Activated T-cell treated with anti-CD3 and anti-CD28 coated beads for 48 hours (primary cell): Measurements from ENCODE around the gene SFN.
"Not testable (repeated sequence)": the region's sequence is repeated elsewhere in the genome, so short reads cannot be mapped to it uniquely, and the experiment has no call there.

Experiments
- DNase-seq: peaks from one replicate; pipeline ENCODE4 v3.0.0-alpha.2; 2020; ENCODE audit warnings: low read depth

Gene SFN

DNA sequence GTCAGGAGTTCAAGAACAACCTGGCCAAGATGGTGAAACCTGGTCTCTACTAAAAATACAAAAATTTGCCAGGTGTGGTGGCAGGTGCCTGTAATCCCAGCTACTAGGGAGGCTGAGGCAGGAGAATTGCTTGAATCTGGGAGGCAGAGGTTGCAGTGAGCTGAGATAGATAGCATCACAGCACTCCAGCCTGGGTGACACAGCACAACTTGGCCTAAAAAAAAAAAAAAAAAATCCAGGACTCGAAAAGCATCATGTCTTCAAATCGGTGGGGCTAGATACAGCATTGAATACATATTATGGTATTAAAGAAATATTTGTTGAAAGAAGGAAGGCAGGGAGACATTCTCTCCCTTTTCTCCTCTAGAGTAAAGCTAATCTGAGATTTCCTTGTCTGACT is 10.1 kb downstream of the SFN start:
- not testable (repeated sequence) for DNase-seq

GRCh38 chr1:26874896-26875295 is 11.9 kb downstream of the SFN start:
- DNase-seq: no peak

DNA sequence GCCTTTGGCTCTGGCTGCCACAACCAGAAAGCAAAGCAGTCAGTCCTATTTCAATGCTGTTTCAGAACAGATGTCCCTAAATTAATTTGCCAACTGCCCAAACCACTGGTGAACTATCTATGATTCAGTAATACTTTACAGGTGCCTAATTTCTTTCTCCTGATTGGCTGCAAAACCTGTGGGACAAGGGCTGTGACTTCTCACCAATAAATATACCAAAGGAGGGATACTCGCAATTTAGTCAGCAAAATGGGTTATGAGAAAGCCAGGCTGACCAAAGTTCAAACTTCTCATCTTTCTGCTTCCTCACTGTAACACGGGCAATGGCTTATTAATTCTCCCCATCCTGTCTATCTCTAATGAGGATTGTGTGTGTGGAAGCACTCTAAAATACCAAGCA is 14.4 kb downstream of the SFN start:
- DNase-seq: no peak

DNA sequence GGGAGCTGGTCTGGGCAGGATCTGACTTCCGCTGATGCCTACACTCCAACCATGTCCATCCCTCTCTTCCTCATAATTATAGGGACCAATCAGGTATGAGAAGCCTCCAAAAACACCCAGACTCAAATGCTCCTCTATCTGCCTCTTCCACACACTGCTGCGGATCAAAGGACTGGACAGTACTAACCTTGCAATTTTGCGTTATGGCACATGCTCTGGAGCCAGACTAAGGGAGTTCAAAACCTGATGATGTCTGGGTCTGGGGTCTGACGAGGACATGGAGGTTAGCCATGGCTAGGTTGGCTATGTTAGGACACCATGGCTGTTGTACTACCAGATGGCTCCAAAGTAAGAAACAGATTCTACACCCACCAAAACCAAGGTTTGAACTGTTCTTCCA is 16.8 kb downstream of the SFN start:
- DNase-seq: no peak

DNA sequence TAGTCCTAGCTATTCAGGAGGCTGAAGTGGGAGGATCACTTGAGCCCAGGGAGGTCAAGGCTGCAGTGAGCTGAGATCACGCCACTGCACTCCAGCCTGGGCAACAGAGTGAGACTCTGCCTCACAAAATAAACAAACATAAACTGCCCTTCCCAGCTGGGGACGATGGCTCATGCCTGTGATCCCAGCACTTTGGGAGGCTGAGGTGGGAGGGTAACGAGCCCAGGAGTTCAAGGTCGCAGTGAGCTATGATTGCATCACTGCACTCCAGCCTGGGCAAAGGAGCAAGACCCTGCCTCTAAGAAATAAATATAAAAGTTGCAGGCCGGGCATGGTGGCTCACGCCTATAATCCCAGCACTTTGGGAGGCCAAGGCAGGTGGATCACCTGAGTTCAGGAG is 18.7 kb downstream of the SFN start:
- not testable (repeated sequence) for DNase-seq

DNA sequence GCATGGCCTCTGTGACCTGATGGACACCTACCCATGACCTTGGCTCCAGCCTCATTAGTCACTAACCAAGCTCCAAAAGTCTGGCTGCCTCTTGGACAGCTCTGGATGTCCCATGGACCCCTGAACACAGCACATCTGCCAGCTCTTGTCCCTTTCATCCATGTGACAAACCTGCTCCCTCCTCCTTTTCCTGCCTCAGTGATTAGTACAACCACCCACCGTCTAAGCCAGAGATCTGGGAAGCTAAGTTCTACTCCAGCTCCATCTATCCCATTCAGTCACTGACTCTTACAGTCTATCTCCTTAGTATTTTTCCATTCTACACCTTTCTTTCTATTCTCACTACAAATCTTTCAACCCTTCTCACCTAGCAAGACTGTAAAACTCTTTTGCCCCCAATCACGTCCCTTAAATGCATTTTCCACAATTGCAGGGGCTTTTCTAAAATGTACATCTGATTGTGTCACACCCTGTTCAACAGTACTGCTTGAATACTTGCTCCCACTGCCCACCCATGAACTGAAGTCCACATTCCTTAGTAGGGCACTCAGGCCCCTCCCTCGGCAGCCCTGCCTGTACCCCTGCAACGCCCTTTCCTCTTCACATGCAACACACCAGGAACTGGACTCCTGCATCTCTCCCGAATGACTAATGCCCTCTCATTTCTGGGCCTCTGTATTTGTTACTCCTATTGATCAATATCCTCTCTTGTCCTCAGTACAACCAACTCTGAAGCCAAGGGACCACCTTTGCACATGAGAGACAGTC is 19.9 kb downstream of the SFN start:
- no peak for DNase-seq

GRCh38 chr1:26887125-26887524 is 24.2 kb downstream of the SFN start:
- DNase-seq: no peak

DNA sequence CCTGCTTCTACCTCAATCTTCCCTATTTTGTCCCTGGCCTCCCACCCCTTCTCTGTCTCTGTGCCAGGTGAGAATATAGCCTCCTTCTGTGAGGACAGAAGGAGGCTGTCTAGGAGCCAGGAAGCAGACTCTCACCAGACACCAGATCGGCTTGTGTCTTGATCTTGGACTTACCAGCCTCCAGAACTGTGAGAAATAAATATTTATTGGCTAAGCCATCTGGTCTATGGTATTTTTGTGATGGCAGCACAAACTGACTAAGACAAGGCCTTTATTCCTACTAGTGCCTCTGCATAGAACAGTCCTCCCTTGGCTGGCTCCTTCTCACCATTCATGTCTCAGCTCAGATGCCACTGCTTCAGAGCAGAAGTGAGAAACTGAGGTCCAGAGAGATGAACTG is 25.3 kb downstream of the SFN start:
- DNase-seq: no peak

GRCh38 chr1:26889551-26890466 is 26.9 kb downstream of the SFN start, which contains the start of gene GPN2:
GPN2 (minus strand) TSS chr1:26890283; CDS start chr1:26890096, 187 bp downstream.
- DNase-seq: peak; percentile 74

- no peak for DNase-seq
These were observed 27.5 kb downstream of the SFN start for GRCh38 chr1:26890467-26890796.

DNA sequence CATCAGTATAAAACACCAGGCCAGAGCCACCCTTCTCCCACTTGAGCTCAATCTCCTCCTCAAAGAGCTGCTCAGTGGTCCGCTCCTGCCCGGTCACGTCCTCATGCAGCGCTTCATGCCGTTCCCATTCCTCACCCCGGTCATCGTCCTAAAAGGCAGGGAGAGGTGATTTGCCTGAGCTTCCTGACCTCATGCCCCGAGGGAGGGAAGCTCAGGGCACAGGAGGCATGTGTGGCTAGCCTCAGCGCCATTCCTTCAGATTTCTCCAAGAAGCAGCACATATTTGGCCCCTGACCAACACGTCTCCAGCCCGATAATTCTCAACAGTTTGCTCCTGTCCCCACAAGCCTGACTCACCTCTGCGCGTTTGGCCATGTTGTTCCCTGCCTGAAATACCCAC is 31.3 kb downstream of the SFN start:
- DNase-seq: no peak

DNA sequence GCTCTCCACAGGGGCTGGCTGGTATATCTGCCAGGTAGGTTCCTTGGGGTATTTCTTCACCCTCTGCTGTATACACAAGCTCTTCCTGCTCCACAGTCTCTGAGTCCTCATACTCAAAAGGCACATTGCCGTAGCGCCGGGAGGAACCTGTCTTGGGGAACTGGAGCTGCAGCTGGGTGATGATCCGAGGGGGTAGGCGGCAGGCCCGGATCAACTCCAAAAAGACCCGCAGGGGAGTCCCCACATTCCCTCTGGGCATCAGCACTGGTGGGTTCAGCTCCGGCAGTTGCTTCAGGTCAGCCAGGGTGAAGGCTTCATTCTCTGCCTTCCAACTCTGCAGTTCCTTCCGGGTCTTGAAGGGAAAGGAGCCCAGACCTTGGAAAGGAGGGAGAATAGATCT is 34.4 kb downstream of the SFN start:
- DNase-seq: no peak

DNA sequence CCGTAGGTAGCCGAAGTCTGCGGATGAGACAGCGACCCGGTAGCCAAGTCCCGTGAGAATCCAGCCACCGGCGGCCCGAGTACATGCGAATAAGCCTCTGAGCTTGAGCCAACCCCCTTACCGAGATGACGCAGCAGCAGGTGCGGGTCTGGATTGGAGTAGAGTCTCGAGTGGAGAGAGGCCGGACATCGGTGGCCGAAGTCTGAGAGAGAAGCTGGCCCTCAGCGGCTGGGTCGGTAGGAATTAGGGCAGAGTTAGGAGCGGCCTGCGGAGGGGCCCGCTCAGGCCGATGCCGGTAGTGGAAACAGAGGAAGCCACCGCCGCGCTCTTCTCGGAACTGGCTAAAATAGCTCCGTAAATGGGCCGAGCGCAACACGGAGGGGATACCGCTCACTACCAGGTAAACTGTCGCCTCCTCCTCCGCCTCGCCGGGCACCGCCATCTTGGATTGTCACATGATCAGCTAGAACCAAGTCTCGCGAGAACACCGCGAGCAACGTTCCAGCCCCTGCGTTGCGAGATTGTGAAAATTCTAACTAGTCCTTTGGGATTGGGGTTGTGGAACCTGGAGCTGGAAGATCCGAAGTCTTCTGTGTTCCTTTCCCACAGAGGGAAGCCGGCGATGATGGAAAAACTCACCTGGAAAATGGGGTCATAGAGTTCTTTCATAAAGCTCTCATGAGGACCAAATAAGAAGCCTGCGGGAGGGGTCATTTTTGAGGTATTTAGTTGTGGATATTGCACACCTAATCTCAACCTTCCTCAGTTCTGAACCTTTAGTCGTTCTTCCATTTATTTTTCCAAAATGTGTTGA is 37.3 kb downstream of the SFN start, which contains the start of gene GPATCH3:
TSS of gene GPATCH3 (minus strand) at position 467 of the 814 bp plus-strand sequence. CDS start at position 442, 25 bp downstream.
- peak; percentile 80 for DNase-seq

- DNase-seq: no peak
These were observed 38.0 kb downstream of the SFN start for GRCh38 chr1:26900815-26901511.

- no peak for DNase-seq
These were observed 44.3 kb downstream of the SFN start for GRCh38 chr1:26907071-26907917.

GRCh38 chr1:26909951-26910342 is 47.0 kb downstream of the SFN start:
- DNase-seq: no peak

DNA sequence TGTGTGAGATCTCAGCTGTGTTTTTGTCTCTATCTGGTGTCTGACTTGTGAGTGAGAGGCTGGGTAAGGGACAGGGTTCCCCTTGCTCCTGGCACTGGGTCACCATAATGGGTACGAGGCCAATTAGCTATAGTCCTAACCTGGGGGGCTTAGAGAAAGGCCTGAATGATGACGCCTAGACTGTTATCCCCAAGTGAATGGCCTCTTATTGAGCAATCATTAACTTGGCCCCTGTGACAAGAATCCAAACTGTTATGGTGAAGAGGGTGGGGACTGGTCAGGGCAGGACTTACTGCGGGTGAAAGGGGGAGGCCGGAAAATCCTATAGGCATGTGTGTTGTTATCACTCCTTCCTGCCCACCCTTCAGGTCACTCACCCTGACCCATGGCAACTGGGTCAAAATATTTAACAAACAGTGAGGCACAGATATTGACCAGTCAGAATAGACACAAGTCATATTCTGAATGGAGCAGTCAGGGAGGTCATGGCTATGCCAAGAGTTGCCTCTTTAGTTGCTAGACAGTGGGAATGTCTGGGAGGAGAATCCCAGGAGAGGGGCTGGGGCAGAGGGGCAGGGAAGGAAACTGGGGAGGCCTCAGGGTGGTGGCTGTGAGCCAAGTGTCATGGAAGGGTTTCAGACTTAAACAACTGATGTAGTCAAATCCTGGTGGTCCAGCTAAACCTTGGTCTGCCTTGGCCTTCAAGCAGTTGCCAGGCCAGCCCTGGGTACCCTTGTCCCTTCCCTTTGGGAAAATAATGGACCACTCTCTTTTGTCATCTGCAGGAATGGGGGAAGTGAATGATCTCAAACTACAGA is 47.6 kb downstream of the SFN start:
- no peak for DNase-seq

DNA sequence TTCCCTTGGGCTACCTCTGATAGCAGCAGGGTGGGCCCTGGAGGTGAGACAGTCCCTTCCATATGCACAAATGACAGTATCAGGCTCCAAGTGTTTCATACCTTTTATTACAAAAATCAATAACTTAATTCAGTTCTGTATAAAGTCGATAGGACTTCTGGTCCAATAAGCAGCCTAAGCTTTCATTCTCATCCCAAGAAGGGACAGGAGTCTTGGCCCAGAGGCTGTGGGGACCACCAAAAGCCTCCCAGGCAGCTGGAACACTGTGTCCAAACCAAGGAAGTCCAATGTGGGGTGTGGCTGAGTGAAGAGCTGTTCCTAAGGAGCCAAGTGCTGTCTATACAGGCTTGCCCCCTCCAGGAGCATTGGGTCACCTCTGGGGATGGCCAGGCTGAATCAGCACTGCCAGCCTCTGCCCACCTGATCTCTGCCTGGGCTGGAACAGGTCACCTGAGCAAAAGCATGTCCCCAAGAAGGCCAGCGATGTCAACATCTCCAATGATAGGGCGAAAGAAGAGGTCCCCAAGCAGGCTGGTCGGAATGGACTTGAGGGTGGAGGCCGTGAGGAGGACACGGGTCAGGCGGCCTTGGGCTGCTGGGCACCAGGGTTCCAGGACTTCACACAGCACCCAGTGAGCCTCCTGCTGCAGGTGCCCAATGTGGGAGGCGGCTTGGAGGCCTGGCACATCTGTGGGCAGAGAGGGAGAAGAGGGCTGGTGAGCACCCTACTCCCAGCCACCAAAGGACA is 48.6 kb downstream of the SFN start:
- no peak for DNase-seq

DNA sequence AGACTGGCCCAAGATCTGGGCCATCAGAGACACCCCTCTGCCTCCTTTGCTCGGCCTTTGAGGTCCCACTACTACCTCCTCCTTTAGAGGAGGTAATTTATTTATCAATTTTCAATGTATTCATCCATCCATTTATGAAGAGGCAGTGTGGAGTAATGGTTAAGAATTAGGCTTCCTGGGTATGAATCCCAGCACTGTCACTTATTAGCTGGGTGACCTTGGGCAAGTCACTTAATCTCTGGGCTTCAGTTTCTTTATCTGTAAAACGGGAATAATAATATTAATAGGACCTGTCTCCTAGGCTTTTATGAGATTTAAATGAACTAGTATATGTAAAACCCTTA is 49.2 kb downstream of the SFN start:
- no peak for DNase-seq
